ENCODE measurements around the gene RILP.
"Not testable (repeated sequence)": the region's sequence is repeated elsewhere in the genome, so short reads cannot be mapped to it uniquely, and the experiment has no call there.

RILP gene

DNA sequence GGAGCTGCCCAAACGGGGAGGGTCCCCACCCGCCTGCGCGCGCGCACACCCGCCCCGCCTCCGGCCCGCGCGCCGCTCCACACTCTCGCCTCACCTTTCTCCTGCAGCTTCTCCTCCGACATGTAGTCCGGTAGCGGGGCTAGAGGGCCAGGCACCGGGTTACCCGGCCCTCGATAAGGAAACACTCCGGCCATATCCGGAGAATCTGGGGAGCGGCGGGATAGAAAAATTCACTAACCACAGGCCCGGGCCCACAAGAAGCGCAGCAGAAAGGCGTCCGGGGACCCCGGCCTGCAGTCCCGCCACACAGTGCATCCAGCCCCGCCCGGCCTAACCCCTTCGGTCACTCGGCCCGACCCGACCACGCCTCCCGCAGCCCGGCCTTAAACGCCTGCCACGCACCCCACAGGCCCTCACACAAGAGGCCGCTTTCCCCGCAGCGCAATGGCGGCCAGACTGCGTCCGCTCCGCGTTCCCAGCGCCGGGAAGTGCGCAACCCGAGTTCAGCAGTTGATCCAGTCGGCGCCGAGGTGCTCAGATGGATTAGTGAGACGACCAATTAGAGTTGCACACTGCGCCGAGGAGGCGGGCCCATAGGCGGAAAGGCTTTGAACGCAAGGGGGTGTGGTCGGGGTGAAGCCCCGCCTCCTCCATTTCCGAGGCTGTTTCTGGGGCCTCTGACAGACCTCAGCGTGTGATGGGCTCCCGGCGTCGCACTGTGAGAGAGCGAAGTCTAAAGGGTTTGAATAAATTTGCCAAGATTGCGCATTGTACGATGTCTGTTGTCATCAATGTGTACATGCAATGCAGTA is 34.9 kb upstream of the RILP start, which contains the start of gene PRPF8:
PRPF8 (minus strand) TSS at position 490 of the 812 bp plus-strand sequence; CDS start at position 194, 296 bp downstream.
- DNase-seq (ENCODE audit: low read depth), result peak; percentile 98

DNA sequence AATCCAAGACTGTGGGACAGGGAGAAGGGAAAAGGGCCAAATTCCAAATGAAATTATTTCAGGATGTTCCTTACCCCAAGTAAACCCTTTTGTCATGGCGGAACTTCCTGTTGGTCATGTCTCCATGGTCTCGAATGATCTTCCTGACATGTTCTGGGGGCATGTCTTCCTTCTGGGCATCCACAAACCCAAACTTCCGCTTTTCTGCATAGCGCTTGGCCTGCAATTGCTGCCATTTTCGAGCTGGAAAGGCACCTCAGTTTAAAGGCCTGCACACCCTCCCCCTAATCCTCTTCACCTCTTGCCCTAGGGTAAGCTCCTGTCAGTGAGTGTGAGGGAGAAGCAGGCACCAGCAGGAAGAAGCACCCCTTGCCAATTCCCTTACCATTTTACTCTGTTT is 33.8 kb upstream of the RILP start:
- TF ChIP-seq, protein P1, sequence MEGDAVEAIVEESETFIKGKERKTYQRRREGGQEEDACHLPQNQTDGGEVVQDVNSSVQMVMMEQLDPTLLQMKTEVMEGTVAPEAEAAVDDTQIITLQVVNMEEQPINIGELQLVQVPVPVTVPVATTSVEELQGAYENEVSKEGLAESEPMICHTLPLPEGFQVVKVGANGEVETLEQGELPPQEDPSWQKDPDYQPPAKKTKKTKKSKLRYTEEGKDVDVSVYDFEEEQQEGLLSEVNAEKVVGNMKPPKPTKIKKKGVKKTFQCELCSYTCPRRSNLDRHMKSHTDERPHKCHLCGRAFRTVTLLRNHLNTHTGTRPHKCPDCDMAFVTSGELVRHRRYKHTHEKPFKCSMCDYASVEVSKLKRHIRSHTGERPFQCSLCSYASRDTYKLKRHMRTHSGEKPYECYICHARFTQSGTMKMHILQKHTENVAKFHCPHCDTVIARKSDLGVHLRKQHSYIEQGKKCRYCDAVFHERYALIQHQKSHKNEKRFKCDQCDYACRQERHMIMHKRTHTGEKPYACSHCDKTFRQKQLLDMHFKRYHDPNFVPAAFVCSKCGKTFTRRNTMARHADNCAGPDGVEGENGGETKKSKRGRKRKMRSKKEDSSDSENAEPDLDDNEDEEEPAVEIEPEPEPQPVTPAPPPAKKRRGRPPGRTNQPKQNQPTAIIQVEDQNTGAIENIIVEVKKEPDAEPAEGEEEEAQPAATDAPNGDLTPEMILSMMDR (IDR thresholded peaks at IDR 0.05; ENCODE audit: low read length, missing control alignments), result no peak
- H3K4me3 ChIP-seq (replicated peaks; ENCODE audit: low read depth, low read length), result peak overlapping the region; percentile 88
- no peak for DNase-seq (ENCODE audit: low read depth)

More for the DNA sequence above, 34.9 kb upstream of the RILP start, which contains the start of gene PRPF8:
- H3K4me3 ChIP-seq (replicated peaks; ENCODE audit: low read depth, low read length), result peak within 1 kb of the TSS; percentile 88
- TF ChIP-seq, protein P1 (IDR thresholded peaks at IDR 0.05; ENCODE audit: low read length, missing control alignments), result no peak

DNA sequence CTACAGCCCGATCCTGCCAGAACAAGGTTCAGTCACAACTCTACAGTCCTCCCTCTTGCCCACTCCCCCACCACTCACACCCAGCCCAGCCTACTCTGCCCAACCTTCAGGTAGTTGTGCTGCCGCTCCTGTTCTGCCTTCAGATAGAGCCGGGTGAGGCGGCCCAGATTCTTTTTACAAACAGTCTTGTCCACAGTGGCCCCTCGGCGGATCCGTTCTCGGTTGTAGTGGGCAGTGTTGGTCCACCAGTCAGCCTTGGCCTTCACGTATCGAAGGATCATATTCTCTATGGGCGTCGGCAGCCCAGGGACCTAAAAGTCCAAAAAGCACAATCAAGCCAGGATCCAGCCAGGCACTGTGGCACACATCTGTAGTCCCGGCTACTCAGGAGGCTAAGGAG is 26.7 kb upstream of the RILP start:
- DNase-seq (ENCODE audit: low read depth), result no peak
- TF ChIP-seq, protein P1 (IDR thresholded peaks at IDR 0.05; ENCODE audit: low read length, missing control alignments), result no peak
- H3K4me3 ChIP-seq (replicated peaks; ENCODE audit: low read depth, low read length), result no peak overlapping the region

DNA sequence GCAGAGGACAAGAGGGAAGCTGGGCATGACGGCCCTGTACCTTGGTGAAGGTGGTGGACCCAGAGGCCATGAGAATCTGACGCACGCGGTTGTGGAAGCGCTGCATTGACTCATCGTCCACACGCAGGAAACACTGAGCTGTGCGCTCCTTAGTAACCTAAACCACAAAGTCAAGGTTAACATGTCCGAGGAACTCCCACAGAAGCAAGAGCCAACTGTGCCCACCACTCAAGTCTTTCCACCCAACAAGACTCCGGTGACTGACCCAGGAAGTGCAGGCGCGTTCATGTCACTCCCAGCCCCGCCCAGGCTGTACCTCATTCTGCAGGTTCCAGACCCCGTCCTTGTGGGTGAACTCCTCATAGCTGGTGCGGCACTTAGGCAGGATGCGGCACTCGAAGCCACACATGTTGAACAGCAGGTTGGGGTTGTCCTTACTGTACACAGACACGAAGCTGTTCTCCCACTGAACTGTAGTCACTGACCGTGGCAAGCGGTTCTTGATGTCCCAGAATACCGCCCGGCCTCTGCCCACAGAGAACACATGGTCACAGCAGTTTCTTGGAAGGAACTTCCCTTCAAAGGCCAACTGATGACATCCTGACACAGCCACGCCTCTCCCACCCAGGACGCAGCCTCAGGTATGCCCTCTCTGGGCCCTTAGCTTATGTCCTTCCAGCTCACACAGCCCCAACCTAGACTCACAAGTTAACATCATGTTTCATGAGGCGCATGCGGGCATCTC is 23.5 kb upstream of the RILP start:
- no peak for DNase-seq (ENCODE audit: low read depth)
- H3K4me3 ChIP-seq (replicated peaks; ENCODE audit: low read depth, low read length), result no peak overlapping the region
- TF ChIP-seq, protein P1 (IDR thresholded peaks at IDR 0.05; ENCODE audit: low read length, missing control alignments), result no peak

DNA sequence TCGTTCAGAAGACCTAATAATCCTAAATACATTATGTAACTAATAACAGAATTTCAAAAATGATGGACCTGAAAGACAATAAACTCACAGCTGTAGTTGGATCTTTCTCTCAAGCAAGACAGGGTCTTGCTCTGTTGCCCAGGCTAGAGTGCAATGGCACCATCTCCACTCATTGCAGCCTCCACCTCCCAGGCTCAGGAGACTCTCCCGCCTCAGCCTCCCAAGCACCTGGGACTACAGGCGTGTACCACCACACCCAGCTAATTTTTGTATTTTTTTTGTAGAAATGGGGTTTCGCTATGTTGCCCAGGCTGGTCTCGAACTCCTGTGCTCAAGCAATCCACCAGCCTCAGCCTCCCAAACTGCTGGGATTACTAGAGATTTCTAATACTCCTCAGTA is 14.3 kb upstream of the RILP start:
- not testable (repeated sequence) for DNase-seq (ENCODE audit: low read depth); H3K4me3 ChIP-seq (replicated peaks; ENCODE audit: low read depth, low read length)

DNA sequence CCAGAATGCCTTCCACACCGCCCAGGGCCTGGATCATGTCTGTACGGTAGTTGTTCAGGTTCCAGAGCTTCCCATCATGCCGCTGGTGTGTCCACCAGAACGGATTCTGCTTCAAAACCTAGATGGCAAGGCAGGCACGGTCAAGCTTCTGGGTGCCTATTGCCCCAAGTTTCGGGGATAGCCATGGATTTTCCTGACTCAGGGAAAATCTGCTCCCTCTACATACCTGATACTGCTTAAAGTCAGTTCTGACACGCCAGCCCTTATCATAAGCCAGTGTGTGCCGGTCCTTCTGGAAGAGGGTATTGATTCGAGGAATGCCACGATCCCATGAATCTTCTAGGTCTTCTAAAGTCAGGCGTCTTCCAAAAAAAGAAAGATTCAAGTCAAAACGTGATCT is 11.4 kb upstream of the RILP start:
- DNase-seq (ENCODE audit: low read depth), result no peak
- H3K4me3 ChIP-seq (replicated peaks; ENCODE audit: low read depth, low read length), result no peak overlapping the region
- TF ChIP-seq, protein P1 (IDR thresholded peaks at IDR 0.05; ENCODE audit: low read length, missing control alignments), result no peak

DNA sequence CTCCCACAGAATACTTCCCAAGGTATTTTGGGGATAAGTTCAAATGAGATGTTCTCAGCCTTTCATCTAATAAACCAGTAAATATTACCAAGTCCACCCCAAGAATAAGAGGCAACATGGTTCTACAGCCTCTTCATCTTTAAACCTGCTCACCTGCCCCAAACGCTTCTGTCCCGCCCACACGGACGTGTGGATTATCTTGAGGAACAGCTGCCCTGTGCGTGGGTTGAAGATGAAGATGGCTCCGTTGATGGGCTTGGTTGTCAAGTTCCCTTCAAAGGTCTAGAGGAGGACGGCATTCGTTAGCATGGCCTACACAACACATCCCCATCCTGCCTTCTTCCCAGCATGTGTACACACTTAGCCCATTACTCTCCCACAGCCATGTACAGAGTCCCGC is 8.4 kb upstream of the RILP start:
- H3K4me3 ChIP-seq (replicated peaks; ENCODE audit: low read depth, low read length), result no peak overlapping the region
- TF ChIP-seq, protein P1 (IDR thresholded peaks at IDR 0.05; ENCODE audit: low read length, missing control alignments), result no peak
- no peak for DNase-seq (ENCODE audit: low read depth)
